ENCODE measurements around the gene OPN4. TPM values are rescaled to one million over a fixed set of nuclear protein-coding genes. Genes with fewer than 3 reads are reported as not detected.

Gene OPN4
- total and polyA plus RNA-seq, 2 of the 13 experiments (the other 11 are each of a cell fraction or from before 2014, with no cell fraction given): not detected

DNA sequence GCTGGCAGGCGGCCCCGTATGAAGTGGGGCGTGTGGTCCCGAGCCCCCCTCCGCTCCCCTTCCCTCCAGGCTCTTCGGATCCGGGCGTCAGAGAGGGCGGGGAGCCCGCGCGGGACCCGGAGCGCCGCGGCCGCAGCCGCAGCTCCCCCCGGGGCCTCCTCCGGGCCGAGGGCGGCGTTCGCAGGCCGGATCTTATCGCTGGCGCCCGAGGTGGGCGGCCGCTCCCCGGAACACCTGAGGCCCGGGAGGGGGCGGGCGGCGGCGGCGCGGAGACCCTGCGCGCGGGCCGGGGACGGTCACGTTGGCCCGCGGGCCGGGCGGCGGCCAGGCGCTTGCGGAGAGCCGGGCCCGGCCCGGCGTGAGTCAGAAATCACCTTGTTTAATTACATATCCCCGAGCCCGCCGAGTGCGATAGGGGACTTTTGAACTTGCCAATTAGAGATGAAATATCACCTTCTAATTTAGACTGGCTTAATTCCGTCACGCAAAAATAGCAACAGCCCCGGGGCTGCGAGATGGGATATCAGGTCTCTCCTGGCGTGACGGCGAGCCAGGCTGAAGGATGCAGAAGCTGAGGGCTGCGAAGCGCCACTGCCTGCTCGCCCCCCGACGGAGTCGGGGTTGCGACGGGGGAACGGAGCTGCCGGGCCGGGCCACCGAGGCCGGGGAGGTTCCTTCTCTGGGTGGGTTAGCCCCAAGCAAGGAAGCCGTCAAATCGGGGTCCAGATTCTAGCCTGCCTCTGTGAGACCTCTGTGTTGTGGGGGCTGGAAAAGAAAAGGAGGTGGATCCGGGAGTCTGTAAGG is 57.4 kb downstream of the OPN4 start (continued):
- TF ChIP-seq ZFX (CRISPR knock-in tag; IDR thresholded peaks at IDR 0.05; ENCODE audit: low read depth): peak; percentile 58
- 0 out of 2 replicates have a peak, but pooled peaks have one; percentile 47 for TF ChIP-seq ZNF235 (CRISPR knock-in tag; IDR thresholded peaks at IDR 0.05; ENCODE audit: borderline replicate concordance)
- TF ChIP-seq, protein P1, sequence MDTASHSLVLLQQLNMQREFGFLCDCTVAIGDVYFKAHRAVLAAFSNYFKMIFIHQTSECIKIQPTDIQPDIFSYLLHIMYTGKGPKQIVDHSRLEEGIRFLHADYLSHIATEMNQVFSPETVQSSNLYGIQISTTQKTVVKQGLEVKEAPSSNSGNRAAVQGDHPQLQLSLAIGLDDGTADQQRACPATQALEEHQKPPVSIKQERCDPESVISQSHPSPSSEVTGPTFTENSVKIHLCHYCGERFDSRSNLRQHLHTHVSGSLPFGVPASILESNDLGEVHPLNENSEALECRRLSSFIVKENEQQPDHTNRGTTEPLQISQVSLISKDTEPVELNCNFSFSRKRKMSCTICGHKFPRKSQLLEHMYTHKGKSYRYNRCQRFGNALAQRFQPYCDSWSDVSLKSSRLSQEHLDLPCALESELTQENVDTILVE (CRISPR knock-in tag; IDR thresholded peaks at IDR 0.05): no peak
- no peak for TF ChIP-seq ZNF589 (CRISPR knock-in tag; conservative IDR thresholded peaks at IDR 0.05)
- no peak for TF ChIP-seq KLF15 (CRISPR knock-in tag; IDR thresholded peaks at IDR 0.05; ENCODE audit: borderline replicate concordance)
- TF ChIP-seq ERF (CRISPR knock-in tag; IDR thresholded peaks at IDR 0.05): no peak
- no peak for TF ChIP-seq ZNF282 (IDR thresholded peaks at IDR 0.05; ENCODE audit: partially characterized antibody)
- TF ChIP-seq TCF7 (IDR thresholded peaks at IDR 0.05; ENCODE audit: low read depth): no peak
- no peak for TF ChIP-seq PHF5A (CRISPR knock-in tag; IDR thresholded peaks at IDR 0.05; ENCODE audit: low read depth, unreplicated experiment)
- TF ChIP-seq ZNF296 (CRISPR knock-in tag; conservative IDR thresholded peaks at IDR 0.05): 0 out of 2 replicates have a peak, but pooled peaks have one; percentile 6
- TF ChIP-seq, protein P2, sequence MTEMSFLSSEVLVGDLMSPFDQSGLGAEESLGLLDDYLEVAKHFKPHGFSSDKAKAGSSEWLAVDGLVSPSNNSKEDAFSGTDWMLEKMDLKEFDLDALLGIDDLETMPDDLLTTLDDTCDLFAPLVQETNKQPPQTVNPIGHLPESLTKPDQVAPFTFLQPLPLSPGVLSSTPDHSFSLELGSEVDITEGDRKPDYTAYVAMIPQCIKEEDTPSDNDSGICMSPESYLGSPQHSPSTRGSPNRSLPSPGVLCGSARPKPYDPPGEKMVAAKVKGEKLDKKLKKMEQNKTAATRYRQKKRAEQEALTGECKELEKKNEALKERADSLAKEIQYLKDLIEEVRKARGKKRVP (CRISPR knock-in tag; IDR thresholded peaks at IDR 0.05): no peak
- TF ChIP-seq, protein P3, sequence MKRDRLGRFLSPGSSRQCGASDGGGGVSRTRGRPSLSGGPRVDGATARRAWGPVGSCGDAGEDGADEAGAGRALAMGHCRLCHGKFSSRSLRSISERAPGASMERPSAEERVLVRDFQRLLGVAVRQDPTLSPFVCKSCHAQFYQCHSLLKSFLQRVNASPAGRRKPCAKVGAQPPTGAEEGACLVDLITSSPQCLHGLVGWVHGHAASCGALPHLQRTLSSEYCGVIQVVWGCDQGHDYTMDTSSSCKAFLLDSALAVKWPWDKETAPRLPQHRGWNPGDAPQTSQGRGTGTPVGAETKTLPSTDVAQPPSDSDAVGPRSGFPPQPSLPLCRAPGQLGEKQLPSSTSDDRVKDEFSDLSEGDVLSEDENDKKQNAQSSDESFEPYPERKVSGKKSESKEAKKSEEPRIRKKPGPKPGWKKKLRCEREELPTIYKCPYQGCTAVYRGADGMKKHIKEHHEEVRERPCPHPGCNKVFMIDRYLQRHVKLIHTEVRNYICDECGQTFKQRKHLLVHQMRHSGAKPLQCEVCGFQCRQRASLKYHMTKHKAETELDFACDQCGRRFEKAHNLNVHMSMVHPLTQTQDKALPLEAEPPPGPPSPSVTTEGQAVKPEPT (CRISPR knock-in tag; IDR thresholded peaks at IDR 0.05; ENCODE audit: low read depth): no peak
- TF ChIP-seq ZNF563 (CRISPR knock-in tag; IDR thresholded peaks at IDR 0.05): no peak
- TF ChIP-seq ZNF501 (CRISPR knock-in tag; IDR thresholded peaks at IDR 0.05): no peak
- TF ChIP-seq ZNF777 (CRISPR knock-in tag; IDR thresholded peaks at IDR 0.05): peak; percentile 97
- no peak for TF ChIP-seq GPN1 (CRISPR knock-in tag; IDR thresholded peaks at IDR 0.05; ENCODE audit: borderline replicate concordance)
- 0 out of 2 replicates have a peak, but pooled peaks have one; percentile 35 for TF ChIP-seq ZNF564 (CRISPR knock-in tag; IDR thresholded peaks at IDR 0.05)
- TF ChIP-seq HNRNPK (IDR thresholded peaks at IDR 0.05; ENCODE audit: low read depth, low read length, poor library complexity, severe bottlenecking): peak; percentile 16
- TF ChIP-seq ZNF460 (CRISPR knock-in tag; IDR thresholded peaks at IDR 0.05; ENCODE audit: borderline replicate concordance): no peak
- TF ChIP-seq GABPA (IDR thresholded peaks at IDR 0.05; ENCODE audit: low read depth, low read length): peak; percentile 28
- no peak for TF ChIP-seq GABPA (CRISPR knock-in tag; IDR thresholded peaks at IDR 0.05; ENCODE audit: low read depth)
- TF ChIP-seq PHF8 (CRISPR knock-in tag; IDR thresholded peaks at IDR 0.05): 0 out of 2 replicates have a peak, but pooled peaks have one; percentile 11
- TF ChIP-seq BCL6 (CRISPR knock-in tag; IDR thresholded peaks at IDR 0.05): no peak
- TF ChIP-seq TCF12 (IDR thresholded peaks at IDR 0.05): no peak
- TF ChIP-seq TCF12 (CRISPR knock-in tag; IDR thresholded peaks at IDR 0.05): 0 out of 2 replicates have a peak, but pooled peaks have one; percentile 20
- TF ChIP-seq STAG1 (CRISPR knock-in tag; IDR thresholded peaks at IDR 0.05): no peak
- TF ChIP-seq ATRX (CRISPR knock-in tag; IDR thresholded peaks at IDR 0.05; ENCODE audit: borderline replicate concordance): no peak
- TF ChIP-seq KDM1A (CRISPR knock-in tag; IDR thresholded peaks at IDR 0.05): no peak
- TF ChIP-seq ZNF253 (CRISPR knock-in tag; IDR thresholded peaks at IDR 0.05; ENCODE audit: borderline replicate concordance): no peak
